Measurements from ENCODE around the gene GABRR3.
A peak's percentile ranks its signal among the peaks of the same experiment; 100 is the strongest.

Gene GABRR3

DNA sequence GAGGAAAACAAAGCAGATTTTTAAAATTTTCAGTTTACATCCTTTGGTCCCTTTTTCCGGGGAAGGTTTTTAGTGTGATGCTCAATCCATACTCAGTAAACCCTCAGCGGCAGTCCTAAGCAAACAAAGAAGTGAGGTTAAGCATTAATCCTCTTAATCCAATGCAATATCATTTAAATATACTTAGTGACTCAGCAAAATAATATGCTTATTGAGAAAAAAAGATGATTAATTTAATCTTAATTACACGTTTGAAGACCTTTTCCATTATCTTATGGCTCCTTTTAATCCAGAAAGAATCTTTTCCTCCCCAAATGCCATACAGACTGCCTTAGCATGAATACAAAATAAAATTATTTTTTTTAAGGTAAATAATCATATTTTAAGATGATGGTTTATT lies at the start of gene GABRR3:
TSS of gene GABRR3 (minus strand) at position 108 of the 400 bp plus-strand sequence. CDS start 328 bp downstream, outside the sequence.
- no peak for DNase-seq

DNA sequence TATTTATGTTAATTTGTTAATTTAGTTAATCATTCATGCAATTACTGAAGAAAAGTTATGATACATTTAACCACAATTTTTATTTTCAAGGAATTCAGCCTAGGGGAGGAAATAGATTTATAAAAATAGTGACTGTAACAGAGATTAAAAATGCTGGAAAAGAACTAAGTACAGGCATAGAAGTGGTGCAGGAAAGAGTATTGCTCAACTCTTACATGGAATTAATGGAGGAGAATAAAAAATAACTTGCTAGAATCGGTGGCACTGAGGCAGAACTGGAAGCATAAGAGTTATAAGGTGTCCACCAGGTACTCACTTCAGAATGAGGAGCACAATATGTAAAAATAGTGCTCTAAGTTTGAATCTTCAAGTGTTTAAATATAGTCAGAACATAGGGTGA lies 38.4 kb upstream of the GABRR3 start:
- no peak for DNase-seq

DNA sequence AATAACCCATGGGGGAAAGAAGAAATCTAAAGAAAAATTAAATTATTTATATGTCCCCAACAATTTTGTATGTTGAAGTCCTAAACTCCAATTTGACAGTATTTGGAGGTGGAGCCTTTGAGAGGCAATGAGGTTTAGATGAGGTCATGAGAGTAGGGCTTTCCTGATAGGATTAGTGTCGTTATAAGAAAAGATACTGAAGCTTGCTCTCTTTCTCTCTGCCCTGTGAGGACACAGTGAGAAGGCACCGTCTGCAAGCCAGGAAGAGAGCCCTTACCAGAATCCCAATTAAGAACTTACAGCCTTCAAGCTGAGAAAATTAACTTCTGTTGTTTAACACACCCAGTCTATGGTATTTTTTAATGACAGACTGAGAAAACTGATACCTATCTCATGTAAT lies 35.7 kb upstream of the GABRR3 start:
- no peak for DNase-seq

DNA sequence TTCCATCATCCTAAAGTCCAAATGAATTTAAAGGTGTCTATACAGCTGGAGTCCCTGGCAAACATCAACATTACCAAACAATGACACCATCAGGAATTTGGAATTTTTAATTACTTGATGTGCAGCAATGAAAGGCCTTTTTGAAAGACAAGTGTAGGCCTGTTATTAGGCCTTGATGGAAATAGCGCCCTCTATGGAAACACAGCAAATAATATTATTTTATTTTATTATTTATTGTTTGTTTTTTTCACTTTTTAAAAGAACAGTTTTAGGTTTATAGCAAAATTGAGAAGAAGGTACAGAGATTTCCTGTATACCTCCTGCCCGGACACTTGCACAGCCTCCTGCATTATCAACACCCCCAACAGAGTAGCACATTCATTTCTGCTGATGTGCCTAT lies 33.7 kb upstream of the GABRR3 start:
- DNase-seq, result no peak

DNA sequence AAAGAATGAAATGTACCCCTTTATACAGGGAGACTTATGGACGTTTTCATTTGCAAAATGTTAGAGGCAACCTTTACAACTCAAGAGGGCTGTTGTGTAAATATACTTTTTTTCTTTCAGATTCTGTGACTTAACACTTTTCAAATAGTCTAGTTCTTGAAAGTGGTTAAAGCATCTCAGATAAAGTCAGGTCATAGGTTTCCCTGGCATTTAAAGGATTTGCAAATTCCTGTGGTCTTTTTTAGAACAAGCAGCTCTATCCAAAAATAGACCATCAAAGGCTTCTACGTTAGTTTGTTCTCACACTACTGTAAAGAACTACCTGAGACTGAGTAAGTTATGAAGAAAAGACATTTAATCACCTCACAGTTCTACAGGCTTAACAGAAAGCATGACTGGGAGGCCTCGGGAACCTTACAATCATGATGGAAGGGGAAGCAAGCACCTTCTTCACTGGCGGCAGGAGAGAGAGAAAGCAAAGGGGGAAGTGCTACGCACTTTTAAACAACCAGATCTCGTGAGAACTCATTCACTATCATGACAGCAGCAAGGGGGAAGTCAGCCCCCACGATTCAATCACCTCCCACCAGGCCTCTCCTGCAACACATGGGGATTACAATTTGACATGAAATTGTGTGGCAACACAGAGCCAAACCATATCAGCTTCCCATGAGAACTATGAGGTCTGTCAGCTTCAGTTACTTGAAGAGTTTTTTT lies 23.3 kb upstream of the GABRR3 start:
- no peak for DNase-seq

DNA sequence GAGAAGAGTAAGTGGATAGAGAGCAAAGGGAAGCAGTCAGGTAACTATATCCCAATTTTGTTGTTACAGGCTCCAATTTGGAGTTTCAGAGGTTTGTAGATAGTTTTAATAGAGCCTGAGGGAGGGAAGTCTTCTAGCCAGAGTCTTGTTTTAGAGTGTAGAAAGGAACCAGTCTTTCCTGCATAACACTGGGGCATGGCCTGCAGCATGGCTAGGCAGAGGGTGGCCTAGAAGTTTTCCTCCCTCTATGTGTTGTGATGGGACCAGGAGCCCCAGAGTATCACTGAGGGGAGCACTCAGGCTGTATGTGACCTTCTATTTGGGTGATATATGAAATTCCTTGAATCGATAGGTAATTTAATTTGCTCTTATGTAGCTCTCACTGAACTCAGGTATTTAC lies 22.5 kb upstream of the GABRR3 start:
- no peak for DNase-seq

DNA sequence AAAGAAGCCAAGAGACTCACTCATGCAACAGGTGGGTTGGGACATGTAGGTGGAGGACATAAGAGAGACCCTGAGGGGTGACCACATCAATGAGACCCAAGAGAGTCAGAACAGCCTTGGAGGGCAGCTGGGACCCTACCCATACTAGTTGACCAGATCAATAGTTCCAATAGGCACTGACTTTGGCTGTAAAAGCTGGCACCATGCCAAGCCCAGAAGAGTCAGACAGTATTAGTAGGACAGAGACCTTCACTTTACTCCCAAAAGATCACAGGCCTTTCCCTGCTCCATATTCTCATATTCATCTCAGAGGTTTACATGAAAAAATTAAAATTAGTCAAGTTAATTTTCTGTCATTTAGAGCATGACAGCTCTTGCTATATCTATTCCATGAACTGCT lies 20.9 kb upstream of the GABRR3 start:
- DNase-seq, result no peak

DNA sequence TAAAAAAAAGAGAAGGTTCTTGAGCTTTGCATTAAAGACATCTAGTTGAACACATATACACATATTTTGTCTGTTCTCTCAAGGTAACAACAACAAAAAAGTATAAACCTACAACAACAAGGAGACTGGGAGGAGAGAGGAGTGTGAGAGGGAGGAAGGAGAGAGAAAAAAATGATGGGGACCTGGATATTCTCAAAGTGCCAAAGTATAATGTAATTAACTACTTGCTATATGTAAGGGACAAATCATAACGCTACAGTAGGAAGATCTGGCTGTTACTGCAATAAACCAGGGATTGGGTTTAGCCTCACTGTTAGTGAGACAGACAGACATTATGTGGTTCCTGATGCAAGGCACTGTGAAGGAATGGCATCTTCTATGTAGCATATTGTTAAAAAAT lies 14.2 kb upstream of the GABRR3 start:
- no peak for DNase-seq

DNA sequence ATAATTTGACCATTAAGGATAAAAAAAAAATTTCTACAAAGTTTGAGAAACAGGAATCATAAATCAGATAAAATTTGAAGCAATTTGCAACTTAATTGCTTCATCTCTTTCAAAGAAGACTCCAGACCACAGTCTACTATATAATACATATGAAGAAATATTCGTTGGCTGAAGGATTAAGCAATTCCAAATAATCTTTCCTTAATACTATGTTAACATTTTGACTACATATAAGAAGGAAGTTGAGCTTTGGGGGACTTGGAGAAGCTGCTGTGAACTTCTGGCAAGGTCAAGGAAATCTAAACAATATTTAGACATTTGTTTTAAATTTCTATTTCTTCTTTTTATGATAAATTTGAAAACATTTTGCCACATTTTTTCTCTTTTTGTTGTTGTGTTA lies 13.5 kb upstream of the GABRR3 start:
- no peak for DNase-seq

DNA sequence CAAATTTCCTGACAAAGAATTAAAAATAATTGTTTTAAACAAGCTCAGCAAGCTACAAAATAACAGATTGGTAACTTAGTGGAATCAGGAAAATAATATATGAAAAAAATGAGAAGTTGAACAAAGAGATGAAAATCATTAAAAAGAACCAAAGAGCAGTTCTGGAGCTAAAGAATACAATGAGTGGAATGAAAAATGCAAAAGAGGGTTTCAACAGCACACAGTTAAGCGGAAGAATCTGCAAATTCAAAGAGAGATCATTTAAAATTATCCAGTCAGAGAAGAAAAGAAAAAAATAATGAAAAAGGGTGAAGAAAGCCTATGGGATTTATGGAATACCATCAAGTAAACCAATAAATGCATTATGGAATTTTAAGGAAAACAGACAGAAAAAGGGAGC lies 6.2 kb upstream of the GABRR3 start:
- no peak for DNase-seq

DNA sequence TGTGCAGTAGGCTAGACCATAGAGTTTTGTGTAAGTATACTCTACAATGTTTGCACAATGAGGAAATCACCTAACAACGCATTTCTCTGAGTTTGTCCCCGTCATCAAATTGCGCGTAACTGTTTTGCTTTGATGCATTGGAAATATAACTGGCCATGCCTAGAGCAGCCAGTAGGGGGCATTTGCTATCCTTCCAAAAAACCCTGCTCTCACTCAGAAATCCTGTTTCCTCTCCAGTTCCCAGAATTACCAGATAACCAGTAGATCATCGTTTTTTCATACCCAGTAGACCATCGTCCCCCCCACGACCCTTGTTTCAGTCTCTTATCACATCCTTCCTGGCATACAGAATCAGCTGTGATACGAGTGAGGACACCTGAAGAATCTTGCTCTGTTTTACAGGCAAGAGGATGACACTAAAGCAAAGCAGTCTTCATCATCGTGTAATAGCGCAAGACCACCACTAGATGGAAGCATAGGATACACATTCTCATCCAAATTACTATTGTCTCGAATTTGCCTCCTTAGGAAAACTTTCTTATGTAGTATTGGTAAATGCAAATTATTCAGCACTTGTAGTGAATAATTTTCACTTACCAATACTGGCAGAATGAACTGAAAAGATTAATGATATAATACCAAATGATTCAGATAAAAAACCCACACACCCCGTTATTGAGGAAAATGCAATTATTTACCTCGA lies 4.4 kb upstream of the GABRR3 start:
- DNase-seq, result peak; percentile 87 to 95

DNA sequence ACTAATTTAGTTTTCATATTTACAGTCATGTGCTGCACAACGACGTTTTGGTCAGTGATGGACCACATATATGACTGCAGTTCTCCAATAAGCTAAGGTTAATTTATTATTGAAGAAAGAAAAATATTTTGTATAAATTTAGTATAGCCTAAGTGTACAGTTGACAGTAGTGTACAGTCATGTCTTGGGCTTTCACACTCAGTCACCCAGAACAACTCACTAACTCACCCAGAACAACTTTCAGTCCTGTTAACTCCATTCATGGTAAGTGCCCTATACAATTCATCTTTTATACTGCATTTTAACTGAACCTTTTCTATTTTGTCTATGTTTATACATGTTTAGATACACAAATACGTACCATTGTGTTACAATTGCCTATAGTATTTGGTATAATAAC lies 3.8 kb upstream of the GABRR3 start:
- no peak for DNase-seq

DNA sequence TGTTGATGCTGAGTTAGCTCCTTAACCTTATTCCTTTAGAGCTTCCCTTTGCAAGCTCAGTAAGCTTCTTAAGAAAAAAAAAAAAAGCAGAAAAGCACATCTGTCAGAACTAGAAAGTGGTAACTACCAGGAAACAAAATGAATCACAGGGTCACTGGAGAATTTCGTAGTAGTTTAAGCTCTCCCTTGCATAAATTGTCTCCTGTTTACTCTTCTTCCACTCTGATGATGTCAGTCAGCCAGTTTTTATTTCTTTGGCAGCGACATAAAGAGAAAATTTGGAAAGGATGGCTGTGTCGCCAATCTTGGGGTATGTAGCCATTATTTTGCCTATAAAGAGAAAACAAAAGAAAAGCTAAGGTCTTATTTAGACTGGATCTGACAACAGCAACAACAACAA lies 3.2 kb upstream of the GABRR3 start:
- no peak for DNase-seq

DNA sequence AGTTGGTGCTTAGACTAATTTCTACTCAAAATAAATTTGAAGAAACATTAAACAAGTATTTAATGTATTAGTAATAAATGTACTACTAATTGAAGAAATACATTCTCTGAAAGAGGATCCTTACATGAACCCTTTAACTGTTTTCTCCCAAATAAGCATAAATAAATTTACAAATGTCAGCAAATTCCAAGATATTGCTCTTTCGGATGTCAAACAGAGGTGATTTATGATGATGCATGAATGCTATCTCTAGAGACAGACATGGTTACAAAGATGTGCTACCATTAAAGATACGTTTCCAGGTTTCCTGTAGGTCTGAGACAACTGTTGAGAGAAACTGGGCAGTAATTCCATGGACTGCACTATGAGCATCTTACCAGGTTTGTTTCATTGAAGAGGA lies 629 bp downstream of the GABRR3 start:
- DNase-seq, result no peak

DNA sequence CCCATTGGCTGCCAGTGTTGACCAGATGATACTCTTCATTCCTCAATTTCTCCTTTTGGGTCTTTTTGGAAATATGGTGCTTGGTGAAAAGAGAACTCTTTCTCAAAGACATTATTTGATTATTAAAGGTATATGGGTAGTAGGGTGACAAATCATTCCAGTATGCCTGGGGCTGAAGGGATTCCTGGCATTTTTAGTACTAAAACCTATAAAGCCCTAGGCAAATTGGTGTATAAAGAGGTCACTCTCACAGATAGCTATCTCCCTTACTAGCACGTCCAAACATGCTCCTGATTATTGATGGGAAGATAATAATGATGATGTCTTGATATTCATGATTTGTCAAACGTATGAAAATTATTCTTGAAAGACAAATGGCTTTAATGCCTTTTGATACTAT lies 1.1 kb downstream of the GABRR3 start:
- DNase-seq, result no peak

DNA sequence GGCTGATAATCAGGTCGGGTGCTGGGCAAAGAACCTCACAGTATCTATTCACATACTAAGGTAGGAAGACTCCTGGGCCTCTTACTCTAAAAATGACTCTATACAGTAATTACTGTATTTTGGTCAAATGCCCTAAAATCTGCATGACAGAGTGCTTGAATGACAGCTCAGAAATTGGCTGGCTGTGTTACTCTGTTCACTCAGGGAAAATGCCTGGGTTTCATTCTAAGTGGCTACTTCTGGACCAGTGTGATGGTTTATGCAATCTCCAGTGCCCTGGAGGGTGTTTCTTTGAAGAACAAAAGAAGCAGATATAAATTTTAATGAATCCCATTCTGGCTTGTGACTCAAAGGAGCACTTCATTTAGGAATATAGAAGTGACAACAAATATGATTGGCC lies 2.2 kb downstream of the GABRR3 start:
- no peak for DNase-seq

DNA sequence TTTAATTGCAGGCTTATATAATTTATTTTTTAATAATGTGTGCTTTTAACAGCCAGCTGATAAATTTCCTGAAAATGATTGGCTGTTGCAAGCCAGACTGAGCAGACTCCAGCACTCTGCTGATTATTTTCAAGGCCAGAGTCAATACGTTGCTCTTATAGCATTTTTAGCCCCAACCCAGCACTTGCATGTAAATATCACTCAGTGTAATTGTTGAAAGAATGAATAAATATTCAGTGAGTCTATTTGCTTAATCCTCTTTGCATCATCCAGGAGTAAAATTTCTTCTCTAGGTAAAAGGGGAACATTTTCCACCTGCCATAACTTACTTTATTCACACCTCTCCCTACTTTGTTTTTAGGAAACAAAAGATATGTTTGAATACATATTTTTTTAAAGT lies 2.9 kb downstream of the GABRR3 start:
- DNase-seq, result no peak

DNA sequence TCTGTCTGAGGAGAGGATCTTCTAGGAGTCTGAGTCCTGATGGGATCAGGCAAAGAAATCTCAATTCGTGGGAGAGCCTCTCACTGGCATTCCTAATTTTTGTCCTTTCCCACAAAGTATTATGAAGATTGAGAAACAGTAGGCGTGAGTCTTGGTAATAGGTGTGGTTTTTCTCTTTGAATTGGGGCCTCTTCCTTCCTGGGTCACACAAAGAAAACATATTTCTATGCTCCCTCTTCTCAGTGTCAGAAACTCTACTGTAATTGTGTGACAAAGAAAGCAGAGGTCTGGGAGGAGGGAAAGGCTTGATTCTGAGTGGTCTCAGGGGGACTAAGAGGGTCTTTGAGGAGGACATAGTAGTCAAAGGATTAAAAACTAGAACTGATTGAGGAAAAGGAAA lies 6.0 kb downstream of the GABRR3 start:
- no peak for DNase-seq

DNA sequence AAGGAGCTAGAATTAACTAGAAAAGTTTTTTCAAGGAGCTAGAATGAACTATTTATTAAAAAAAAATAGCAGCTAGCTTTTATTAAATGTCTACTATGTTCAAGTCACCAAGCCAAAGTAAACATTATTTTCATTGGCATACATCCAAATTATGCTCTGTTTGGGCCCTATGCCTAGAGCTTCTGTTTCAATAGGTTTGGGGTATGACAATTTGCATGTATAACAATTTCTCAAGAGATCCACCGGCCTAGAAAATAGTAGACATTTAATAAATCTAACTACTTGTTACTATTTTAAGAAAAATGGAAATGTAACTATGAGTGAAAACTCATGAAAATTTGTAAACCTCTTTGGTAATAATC lies 8.0 kb downstream of the GABRR3 start:
- DNase-seq, result no peak

DNA sequence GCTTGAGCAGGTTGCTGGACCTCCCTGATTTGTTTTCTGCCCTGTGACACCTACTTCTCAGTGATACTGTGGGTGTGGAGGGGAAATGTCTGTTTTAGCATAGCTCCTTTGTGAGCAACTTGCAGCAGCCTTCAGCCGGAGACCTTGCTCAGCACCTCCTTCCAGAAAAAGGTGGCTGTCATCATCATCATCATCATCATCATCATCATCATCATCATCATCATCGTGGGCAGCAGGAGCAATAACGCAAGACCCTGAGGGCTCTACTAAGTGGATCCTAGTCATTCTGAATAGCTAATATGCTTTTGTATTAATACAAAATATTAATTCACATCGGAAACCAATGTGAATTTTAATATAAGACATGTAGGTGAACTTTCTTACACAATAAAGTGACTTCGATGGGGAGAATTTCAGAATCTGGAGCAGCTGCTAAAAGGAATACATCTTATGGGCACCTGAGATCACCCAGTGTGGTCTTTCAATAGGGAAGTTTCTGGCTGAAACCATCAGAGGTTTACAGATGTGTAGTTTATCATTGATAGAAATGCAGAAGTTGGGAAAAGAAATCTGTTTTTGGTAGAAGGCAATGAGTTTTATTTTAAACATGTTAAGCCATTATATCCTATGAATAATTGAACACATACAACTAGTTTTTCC lies 8.6 kb downstream of the GABRR3 start:
- DNase-seq, result no peak

DNA sequence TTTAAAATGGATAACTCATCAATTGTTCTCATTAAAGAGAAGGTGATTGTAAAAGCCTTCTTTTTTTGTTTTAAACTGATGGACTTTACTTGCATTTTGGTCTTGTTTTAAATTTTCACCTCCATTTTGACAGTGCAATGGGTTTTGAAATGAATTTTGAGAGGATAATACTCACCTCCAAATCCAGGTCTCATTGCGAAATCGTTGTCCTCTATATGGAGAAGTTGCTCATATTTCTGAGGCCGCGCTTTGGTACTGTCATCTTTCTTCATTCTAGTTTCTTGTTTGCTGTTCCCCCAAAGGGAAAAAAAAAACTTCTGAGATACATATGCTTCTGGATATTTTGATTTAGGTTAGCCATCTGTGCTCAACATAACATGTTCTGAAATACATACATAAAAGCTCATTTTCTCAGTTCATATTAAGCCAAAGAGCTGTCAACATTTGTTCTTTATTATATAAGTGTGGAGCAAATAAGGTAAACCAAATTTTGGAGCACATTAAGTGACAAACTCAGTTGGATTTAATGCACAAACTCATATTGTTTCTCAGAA lies 9.6 kb downstream of the GABRR3 start:
- DNase-seq, result no peak

DNA sequence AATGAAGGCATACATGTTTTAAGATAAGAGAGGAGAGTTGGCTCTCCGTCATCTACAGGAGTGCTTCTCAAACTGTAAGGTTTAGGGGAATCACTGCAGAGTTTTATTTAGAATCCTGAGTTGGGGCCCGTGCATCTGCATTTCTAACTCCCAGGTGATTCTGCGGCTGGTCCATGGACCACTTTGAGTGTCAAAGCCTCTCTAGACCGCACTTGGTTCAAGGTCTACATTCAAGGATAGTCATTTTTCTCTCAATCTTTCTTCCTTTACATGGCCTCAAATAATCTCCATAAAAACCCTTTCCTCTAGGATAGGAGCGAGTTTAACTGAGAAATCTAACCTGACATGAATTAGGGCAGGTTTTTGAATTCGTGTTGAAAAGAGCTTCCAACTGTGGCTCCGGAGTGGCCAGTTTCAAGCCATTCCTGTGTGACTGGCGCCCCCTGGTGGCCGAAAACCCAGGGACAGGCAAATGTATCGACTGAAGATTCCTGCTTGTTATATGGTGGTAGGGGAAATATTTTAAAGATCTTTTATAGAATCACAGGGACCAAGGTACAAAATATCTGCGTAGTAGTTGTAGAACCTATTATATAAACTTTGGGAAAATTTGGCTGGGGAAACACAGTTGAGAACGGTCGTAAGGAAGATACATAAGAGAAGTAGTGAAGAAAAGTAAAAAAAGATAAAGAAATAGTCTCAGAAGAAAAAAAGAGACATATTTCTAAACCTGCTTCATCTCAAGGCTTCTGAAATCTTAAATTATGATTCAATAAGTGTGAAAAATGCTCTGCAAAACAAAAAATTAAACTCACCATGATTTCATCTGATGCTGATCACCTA lies 11.9 kb downstream of the GABRR3 start:
- DNase-seq, result peak; percentile 54 to 76
